GM18909 (cell line): ENCODE results near the gene RAB9B.
"Not testable (repeated sequence)": the region's sequence is repeated elsewhere in the genome, so short reads cannot be mapped to it uniquely, and the experiment has no call there.

Experiments
- ATAC-seq: cut with Tn5 transposase; IDR thresholded peaks from one replicate; pipeline ENCODE4 v1.9.1; 2021; ENCODE audit warnings: mild to moderate bottlenecking; ENCODE audit not compliant: unreplicated experiment, poor library complexity

RAB9B gene

DNA sequence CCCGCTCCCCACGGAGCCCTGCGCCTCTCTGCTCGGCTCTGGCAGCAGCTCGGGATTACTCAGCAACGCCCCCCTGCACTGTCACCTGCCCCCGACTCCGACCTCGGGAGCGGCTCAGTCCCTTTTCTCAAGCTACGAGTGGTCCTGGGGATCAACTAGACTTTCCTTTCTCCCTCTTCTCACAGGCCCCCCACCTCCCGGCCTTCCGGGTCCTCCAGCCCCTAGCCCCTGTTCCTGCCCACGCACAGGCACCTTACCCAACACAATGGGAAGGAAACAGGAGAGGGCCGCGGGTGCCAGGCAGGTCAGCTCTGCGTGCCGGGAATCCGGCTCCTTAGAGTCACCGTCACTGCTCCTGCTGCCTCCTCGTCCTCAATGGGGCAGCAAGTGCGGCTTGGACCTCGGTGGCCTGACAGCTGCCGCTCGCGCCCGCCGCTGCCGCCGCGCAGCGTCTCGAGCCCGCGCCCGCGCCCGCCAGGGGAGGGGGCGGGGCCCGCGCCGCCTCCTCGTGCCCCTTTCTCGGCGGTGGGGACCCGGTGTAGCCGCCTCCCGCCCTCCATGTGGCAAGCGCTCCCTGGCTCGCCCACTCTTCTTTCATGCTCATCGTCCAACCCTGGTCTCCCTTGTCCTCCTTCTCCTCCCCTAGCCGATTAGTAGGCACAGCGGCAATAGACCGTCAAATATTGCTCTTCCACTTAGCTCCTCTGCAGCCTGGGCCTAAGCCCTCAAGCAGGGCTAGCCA, at the start of gene RAB9B:
Gene RAB9B (minus strand): TSS at position 455 of the 742 bp plus-strand sequence. CDS start 6,473 bp downstream, outside the sequence.
- peak; percentile 88 for ATAC-seq

- ATAC-seq, result no peak
Observed at GRCh38 chrX:103879339-103879738, 47.3 kb upstream of the RAB9B start.

DNA sequence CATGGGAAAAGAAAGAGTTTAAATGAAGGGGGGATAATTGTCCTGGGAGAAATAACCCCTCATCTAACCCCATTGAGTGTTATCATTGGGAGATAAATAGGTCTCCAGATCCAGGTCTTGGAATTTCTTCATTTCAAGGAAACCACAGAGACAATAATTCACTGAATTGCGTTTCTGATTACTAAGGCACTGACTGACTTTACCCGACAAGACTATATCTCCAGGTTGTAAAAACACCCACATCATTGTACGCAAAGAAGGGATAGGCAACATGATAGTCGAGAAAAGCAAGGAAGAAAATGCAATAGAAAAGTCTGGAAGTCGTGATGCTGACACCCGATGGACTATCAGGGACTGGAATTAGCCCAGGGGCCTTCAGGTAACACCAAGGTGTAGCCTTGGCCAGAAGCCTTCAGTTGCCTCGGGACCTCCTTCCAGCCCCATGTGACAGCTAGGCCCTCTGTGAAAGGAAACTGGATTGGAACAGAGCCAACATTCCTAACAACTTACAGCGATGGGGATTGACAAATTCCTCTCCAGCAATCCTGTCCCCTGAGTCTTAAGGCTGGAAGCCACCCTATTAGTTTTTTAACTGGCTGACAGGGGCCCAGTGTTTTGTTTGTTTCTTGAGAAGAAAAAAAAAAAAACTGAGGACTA, 46.5 kb upstream of the RAB9B start:
- no peak for ATAC-seq

GRCh38 chrX:103877571-103877970, 45.5 kb upstream of the RAB9B start:
- no peak for ATAC-seq

DNA sequence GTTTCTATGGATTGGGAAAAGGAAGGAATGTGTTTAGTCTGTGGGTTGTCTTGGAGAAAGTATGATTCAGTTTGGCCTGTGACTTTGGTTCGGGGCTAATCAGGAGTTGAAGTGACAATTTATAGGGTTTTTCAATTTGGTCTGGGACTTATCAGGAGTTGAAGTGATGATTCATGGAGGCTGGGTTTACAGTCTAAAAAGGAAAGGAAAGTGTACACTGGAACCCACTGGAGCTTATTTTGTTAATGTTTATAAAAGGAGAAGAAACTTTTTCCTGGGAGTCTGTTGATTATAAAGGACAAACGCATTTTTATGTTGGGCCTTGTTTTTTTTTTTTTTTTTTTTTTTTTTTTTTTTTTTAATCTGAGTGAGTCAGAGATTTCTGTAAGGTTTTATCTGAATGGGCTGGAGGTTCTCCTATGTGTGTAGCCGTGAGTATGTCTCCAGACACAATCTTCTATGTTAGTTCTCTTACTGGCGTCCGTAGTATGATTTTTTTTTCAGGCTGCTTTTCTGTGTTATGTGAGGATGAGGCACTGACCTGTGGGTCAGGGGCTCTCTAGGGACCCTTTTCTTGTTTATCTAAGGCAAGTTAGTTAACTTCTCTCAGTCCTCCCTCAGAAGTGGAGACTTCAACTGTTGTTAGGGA, 33.0 kb upstream of the RAB9B start:
- no peak for ATAC-seq

GRCh38 chrX:103864149-103864548, 32.1 kb upstream of the RAB9B start:
- ATAC-seq, result no peak

DNA sequence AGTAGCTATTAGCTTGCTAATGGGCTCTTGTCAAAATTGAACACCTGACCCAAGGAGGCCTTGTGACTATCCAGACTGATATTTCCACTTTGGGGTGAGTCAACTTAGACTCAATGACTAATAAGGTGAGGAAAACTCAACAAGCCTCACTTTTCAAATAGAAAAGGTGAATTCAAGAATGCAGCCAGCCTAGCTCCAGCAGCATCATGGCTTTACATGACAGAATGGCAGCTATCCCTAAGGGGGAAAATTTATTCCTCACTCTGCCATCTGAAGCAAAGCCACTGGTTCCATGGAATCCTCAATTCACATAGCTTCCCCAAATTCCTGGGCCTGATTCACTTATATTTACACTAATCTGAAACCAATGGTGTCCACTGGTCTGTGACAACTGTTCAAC, 29.1 kb upstream of the RAB9B start:
- ATAC-seq, result no peak

DNA sequence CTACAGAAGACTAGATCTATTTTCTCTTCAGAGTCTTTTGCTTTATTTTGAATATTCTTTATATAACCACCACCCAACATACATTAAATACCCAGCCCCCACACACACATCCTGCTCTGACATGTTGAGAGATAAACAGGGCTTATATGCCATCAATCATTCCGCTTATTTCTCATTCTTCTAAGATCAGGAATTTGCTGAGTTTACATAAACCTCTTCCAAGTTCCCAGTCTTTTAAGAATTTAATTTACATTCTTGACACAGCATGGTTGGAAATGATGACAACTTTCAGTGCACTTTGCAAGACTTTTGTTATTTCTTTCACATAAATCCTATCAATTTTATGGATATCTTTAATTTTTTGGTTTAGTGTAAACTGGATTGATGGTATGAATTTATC, 17.5 kb upstream of the RAB9B start:
- no peak for ATAC-seq

- ATAC-seq, result no peak
Observed at GRCh38 chrX:103847174-103847870, 15.3 kb upstream of the RAB9B start.

GRCh38 chrX:103846386-103846785, 14.3 kb upstream of the RAB9B start:
- no peak for ATAC-seq

DNA sequence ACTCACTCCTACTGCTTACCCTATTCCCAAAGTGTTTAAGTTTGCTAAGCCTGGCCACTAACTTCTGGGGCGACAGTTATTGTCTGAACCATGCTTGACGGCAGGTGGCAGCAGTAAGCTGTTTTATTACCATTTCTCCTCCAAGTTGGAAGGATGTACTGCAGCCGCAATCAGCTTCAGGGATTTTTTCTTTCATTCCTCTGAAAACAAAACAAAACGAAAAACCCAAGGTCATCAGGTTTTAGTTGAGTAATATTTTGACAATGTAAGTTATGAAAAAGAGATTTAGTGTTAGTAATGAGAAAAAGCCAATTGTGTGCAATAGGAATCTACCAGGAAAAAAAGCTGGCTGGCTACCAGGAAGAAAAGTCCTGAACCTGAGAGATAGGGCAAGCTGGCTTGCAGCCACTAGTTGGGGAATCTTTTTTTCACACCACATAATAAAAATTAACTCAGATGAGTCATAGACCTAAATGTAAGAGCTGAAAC, 13.2 kb upstream of the RAB9B start:
- peak; percentile 78 for ATAC-seq

GRCh38 chrX:103839404-103839803, 7.3 kb upstream of the RAB9B start:
- no peak for ATAC-seq

- peak; percentile 23 for ATAC-seq
Observed at GRCh38 chrX:103831342-103831802, 685 bp downstream of the RAB9B start.

- no peak for ATAC-seq
Observed at GRCh38 chrX:103830848-103831247, 1.2 kb downstream of the RAB9B start.

- ATAC-seq, result no peak
Observed at GRCh38 chrX:103828529-103828928, 3.5 kb downstream of the RAB9B start.

GRCh38 chrX:103825881-103826280, 6.2 kb downstream of the RAB9B start:
- no peak for ATAC-seq

DNA sequence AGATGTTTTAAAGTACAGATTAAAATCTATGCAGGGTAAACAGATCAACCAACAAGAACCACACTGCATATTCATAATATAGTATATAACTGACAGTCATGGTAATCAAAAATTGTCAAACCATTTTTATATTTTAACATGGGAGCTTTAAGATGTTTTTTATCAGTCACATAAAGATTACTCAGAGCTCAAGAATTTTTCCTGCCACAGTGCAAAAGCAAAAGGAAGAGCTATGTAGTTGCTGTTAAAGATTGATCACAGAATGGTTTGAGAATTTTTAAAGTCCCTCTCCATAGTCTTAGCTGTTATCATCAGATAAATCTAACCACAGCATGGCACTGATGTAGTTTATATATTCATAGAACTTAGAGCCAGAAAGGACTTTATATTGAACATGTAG, 8.5 kb downstream of the RAB9B start:
- ATAC-seq, result no peak

DNA sequence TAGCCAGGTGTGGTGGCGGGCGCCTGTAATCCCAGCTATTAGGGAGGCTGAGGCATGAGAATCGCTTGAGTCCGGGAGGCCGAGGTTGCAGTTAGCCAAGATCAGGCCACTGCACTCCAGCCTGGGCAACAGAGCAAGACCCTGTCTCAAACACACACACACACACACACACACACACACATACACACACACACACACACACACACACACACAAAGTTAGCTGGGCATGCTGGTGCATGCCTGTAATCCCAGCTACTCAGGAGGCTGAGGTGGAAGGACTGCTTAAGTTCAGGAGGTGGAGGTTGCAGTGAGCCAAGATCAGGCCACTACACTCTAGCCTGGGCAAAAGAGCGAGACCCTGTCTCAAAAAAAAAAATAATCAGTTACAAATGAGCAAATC, 11.3 kb downstream of the RAB9B start:
- ATAC-seq, result not testable (repeated sequence)

DNA sequence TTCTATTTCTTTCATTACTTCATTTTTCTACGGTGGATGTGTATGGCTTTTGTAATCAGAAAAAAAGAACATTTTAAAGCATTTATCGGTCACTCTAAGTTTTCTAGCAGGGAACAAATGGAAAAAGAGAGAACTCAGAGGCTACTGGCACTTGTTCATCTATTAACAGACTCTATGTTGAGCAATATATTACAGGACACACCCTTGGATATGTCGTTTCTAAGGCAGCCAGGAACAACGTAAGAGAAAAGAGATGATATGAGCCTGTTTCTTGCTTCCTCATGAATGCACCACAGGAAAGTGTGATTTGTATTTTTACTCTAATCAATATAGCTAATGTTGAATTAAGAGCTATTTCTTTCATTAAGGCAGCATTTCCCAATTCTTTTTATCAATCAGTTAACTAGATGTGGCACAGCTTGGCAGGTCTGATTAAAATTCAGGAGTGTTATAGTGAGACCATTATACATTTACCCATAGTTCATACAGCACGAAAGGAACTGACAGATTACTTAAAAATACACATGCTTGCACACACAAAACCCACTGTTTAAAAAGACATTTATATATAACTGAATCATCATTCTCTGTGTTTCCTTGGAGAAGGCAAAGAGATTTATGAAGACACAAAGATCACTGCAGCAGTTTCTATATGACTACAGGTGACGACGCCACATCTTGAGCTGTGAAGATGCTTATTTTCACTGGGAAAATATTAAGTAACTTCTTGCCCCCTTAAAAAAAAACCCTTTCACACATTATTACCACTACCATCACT, 13.0 kb downstream of the RAB9B start:
- ATAC-seq, result no peak

DNA sequence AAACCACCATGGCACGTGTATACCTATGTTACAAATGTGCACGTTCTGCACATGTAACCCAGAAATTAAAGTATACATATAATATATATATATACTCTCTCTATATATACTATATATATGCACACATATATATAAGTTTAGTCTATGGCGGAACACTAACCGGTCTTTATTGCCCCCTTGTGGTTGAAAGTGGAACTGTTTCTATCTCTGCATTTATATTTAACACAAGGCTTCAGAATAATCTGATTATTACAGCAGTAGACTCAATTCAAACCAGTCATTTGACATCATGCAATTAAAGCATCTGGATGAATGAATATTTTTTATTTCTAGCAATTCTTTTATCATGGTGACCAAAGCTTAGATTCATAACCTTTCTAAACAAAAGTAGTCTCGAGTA, 14.6 kb downstream of the RAB9B start:
- peak; percentile 63 for ATAC-seq
